Dermis microvascular lymphatic vessel endothelial cell (primary cell): ENCODE measurements around the gene CYP27A1. TPM values are rescaled to one million over a fixed set of nuclear protein-coding genes. Genes with fewer than 3 reads are reported as not detected.

Source experiments
- DNase-seq, 2 donors: peaks; one replicate each; pipeline versions ENCODE4 v3.0.0 to v3.0.0-alpha.2; 2010; ENCODE audit warnings: low read depth in 2 of 2
- total RNA-seq: library from RNA; depleted of rRNA; stranded (reverse); fragments of >200 nt; gene quantifications from 2 replicates; pipeline ENCODE4 v1.2.1, GENCODE V29; 2014

CYP27A1 gene
- total RNA-seq, 1 donor from 2014 or later, result 6.2 TPM

DNA sequence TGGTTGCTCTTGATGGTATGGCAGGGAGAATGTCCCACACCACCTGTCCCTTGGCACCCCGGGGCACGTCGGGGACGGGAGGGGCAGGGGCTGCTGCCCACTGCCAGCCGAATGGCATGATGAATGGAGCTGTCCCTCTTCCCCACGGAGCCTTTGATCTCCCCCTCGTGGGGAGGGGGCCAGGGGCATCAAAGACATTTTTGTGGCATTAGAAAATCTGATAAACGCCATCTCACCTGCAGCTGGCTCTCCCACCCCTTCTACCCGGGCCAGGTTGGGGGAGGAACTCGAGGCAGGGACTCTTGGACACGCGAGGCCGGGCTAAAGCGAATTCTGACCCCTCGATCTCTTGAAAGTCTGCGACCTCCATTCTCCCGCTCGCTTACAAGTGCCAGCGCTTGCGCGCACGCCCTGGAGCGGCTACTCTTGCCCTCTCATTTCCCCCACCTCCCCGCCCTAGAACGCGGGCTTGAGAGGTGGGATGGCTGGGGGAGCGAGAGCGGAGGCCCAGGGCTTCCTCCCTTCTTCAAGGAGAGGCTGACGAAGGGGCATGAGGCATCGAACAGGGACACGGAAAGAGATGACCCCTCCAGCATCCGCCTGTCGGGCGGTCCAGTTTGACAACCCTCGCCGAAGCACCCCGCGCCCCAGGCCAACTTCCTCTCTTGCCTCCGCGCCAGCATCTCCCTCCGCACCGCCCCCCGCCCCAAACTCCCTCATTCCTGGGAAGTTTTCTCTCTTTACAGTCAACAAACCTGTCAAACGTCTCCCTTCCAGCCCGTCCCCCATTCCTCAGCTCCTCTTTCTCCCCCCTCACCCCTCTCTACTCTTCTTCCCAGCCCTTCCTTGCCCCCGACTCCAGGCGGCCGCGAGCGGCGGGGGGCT is 77.0 kb downstream of the CYP27A1 start:
- DNase-seq, result no peak

DNA sequence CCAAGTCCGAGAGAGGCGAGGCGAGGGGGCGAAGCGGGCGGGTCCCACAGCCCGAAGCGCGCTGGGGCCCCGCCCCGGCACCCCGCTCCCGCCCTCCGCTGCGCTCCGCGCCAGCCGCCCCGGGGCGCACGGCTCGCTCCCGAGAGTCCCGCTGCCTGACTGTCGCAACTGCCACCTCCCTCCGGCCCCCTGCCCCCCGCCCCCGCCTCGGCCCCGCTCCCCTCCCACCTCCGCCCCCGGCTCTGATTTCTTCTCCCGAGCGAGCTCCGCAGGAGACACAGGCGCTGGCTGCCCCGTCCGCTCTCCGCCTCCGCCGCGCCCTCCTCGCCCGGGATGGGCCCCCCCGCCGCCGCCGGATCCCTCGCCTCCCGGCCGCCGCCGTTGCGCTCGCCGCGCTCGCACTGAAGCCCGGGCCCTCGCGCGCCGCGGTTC is 77.6 kb downstream of the CYP27A1 start, which contains the start of gene WNT6:
Gene WNT6 (plus strand): TSS at position 250 of the 432 bp plus-strand sequence. CDS start 233 bp downstream, outside the sequence.
- DNase-seq, result no peak

DNA sequence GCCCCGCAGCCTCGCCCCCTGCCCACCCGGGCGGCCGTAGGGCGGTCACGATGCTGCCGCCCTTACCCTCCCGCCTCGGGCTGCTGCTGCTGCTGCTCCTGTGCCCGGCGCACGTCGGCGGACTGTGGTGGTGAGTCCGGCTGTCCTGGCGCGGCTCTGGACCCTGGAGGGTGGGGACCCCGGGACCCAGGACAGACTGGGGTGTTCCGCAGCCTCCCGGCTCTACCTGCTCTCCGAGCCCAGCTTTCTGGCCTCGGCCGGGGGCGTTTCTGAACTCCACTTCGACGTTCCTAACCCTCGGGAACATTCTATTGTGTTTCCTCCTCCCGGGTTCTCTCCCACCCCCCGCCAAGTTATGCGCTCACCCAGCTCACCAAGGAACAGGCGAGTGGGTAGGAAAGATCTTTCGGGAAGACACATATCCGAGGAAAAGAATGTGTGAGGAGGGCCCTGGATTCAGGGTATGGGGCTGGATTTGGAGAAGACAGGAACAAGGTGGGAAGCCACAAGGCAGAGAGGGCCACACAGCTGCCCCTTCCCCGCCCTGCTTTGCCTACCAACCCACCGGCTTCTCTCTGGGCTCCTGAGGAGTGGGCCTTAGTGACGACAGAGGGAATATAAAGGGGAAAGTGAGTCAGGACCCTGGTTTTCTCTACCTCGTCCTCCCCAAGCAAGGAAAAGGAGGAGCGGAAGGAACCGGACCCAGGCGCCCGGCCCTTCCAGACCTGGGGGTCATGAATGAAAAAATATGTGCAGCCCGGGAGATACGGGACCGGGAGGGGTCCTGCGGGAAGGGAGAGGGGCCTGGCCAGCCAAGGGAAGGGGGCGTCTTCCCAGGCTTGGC is 78.3 kb downstream of the CYP27A1 start:
- no peak for DNase-seq

DNA sequence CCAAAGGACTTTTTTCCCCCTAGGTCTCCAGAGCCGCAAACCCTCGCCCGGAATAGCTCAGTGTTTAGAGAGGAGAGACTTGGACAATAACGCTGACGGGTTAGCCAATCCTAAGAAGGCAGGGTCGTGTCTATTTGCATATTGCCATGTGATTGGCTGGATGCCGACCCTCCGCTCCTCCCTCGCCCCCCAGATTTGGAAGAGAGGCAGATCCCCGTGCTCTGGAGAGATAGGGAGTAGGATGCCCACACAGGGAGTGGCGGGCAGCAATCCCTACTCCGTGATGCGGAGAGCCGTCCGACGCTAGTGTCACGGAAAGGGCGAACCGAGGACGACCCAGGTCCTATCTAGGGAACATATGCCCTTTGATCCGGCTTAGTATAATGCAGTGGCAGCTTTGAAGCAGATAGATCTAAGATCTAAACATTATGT is 79.0 kb downstream of the CYP27A1 start:
- DNase-seq, result peak in 1 of 2 donors; percentile 43

DNA sequence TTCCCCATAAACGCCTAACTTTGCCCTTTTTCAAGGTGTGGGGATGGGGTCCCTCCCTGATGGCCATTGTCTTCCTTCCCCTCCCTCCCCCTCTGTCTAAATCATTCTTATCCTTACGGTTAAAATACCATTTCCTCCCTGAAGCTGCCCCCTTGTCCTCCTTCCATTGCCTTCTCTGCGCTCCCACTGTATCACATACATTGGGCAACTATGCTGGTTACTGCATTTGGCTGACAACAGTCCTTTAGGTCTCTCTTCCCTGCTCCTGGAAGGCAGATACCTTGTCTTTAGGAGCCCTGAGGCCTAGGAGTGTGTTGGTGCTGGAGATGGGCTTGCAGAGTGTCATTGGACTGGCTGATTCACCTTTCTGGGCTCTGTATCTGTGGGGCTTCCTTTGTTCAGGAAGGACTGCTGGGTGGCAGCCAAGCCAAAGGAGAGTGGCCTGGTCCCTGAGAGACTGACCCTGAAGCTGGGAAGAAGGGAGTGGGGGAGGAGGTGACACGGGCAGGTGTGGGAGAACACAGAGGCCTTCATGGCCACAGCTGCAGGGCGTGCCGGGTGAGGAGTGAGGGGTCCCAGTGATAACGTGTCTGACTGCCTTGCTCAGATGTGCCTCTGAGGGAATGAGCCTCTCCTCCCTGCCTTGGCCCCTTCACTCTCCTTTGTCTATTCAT is 79.8 kb downstream of the CYP27A1 start:
- no peak for DNase-seq

DNA sequence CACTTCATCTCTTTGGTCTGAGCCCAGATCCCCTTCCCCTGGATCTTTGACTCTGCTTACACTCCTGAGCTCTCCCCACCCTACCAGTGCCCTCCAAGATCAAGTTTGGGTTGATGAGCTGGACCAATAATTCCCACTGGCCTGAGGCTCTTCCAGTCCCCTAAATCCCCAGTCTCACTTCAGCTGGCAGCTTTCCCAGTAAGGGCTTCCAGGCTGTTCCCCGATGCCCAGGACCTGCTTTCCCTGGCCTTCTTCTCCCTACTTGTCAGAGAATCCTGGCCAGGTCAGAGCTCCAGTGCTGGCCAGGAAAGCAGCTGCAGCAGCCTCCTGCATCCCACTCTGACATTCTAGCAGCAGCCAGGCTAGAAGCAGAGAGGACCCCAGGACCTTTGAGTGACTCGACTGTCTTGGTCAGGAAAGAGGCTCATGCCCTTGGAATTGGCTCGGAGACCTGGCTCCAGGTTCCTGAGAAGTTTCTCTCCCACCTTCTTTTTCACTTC is 81.1 kb downstream of the CYP27A1 start:
- no peak for DNase-seq

Other genes with a start within 250 kb of the CYP27A1 start
- 7.3 and 8.3 TPM in 2 replicates for gene USP37, start 213.8 kb upstream of the CYP27A1 start, total RNA-seq
- gene CNOT9, start 213.3 kb upstream of the CYP27A1 start, total RNA-seq, result 46.3 and 53.9 TPM in 2 replicates
- 0.76 and 1.4 TPM in 2 replicates for gene PLCD4, start 174.2 kb upstream of the CYP27A1 start, total RNA-seq
- gene ZNF142, start 122.5 kb upstream of the CYP27A1 start, total RNA-seq, result 4.4 and 7.3 TPM in 2 replicates
- gene BCS1L, start 122.5 kb upstream of the CYP27A1 start, total RNA-seq, result 22.3 and 23.4 TPM in 2 replicates
- 29.8 and 34.4 TPM in 2 replicates for gene RNF25, start 110.1 kb upstream of the CYP27A1 start, total RNA-seq
- 4.7 and 10.5 TPM in 2 replicates for gene STK36, start 110.1 kb upstream of the CYP27A1 start, total RNA-seq
- gene TTLL4, start 71.3 kb upstream of the CYP27A1 start, total RNA-seq, result 5.4 and 7.3 TPM in 2 replicates
- gene PRKAG3, start 49.7 kb downstream of the CYP27A1 start, total RNA-seq, result not detected in 2 replicates
- gene WNT6, start 77.7 kb downstream of the CYP27A1 start, total RNA-seq, result not detected in 2 replicates
- not detected in 2 replicates for gene WNT10A, start 98.7 kb downstream of the CYP27A1 start, total RNA-seq
- gene CDK5R2, start 177.5 kb downstream of the CYP27A1 start, total RNA-seq, result not detected in 2 replicates
- gene FEV, start 203.0 kb downstream of the CYP27A1 start, total RNA-seq, result not detected in 2 replicates
- gene CRYBA2, start 211.3 kb downstream of the CYP27A1 start, total RNA-seq, result not detected in 2 replicates